Mesendoderm (in vitro differentiated cells): ENCODE measurements around the gene LRRC38. TPM values are rescaled to one million over a fixed set of nuclear protein-coding genes. Genes with fewer than 3 reads are reported as not detected.
A peak's percentile ranks its signal among the peaks of the same experiment; 100 is the strongest.
"Not testable (repeated sequence)": the region's sequence is repeated elsewhere in the genome, so short reads cannot be mapped to it uniquely, and the experiment has no call there.

Experiments used
- DNase-seq: peaks from one replicate; pipeline ENCODE4 v3.0.0; 2013
- H2AK5ac ChIP-seq: 2 replicates; pipeline ENCODE4 v1.6.1; 2013; ENCODE audit warnings: low read length, inconsistent platforms
- H2BK120ac ChIP-seq: 2 replicates; pipeline ENCODE4 v1.6.1; 2013; ENCODE audit warnings: low read depth, mild to moderate bottlenecking, low read length, moderate library complexity, mixed read lengths
- H2BK15ac ChIP-seq: replicated peaks from 2 replicates; pipeline ENCODE4 v1.6.1; 2013; ENCODE audit warnings: low read depth, mild to moderate bottlenecking, moderate library complexity
- H2BK5ac ChIP-seq: 2 replicates; pipeline ENCODE4 v1.6.1; 2013; ENCODE audit warnings: low read length, inconsistent platforms
- H3K18ac ChIP-seq: 2 replicates; pipeline ENCODE4 v1.6.1; 2013; ENCODE audit warnings: mild to moderate bottlenecking, low read length, mixed read lengths
- H3K23ac ChIP-seq: one replicate; pipeline ENCODE4 v1.6.1; 2013; ENCODE audit warnings: low read length
- H3K27ac ChIP-seq: 2 replicates; pipeline ENCODE4 v1.5.1; 2013; ENCODE audit warnings: low read depth, mild to moderate bottlenecking, inconsistent platforms, low read length, moderate library complexity
- H3K27me3 ChIP-seq: 2 replicates; pipeline ENCODE4 v1.6.1; 2013; ENCODE audit warnings: low read length, control low read depth, mild to moderate bottlenecking, inconsistent platforms; ENCODE audit not compliant: insufficient read depth, poor library complexity
- H3K36me3 ChIP-seq: 2 replicates; pipeline ENCODE4 v1.6.1; 2013; ENCODE audit warnings: low read length, inconsistent platforms; ENCODE audit not compliant: control insufficient read depth, insufficient read depth
- H3K4ac ChIP-seq: one replicate; pipeline ENCODE4 v1.6.1; 2013; ENCODE audit warnings: low read depth, mild to moderate bottlenecking, low read length, moderate library complexity
- H3K4me1 ChIP-seq: 2 replicates; pipeline ENCODE4 v1.6.1; 2013; ENCODE audit warnings: low read depth, low read length, inconsistent platforms; ENCODE audit not compliant: control insufficient read depth
- H3K4me2 ChIP-seq: 2 replicates; pipeline ENCODE4 v1.6.1; 2013; ENCODE audit warnings: low read length
- H3K4me3 ChIP-seq: 2 replicates; pipeline ENCODE4 v1.5.1; 2013; ENCODE audit warnings: mild to moderate bottlenecking, low read length
- H3K56ac ChIP-seq: one replicate; pipeline ENCODE4 v1.6.1; 2013; ENCODE audit warnings: low read length
- H3K79me1 ChIP-seq: 2 replicates; pipeline ENCODE4 v1.6.1; 2013; ENCODE audit warnings: low read length, inconsistent platforms
- H3K79me2 ChIP-seq: 2 replicates; pipeline ENCODE4 v1.6.1; 2013; ENCODE audit warnings: mild to moderate bottlenecking, low read length; ENCODE audit not compliant: control insufficient read depth, insufficient read depth
- H3K9ac ChIP-seq: 2 replicates; pipeline ENCODE4 v1.6.1; 2013; ENCODE audit warnings: low read length, inconsistent platforms
- H4K5ac ChIP-seq: one replicate; pipeline ENCODE4 v1.6.1; 2013; ENCODE audit warnings: low read length
- H4K8ac ChIP-seq: one replicate; pipeline ENCODE4 v1.6.1; 2013; ENCODE audit warnings: low read depth, mild to moderate bottlenecking, control low read depth, low read length, moderate library complexity
- WGBS: extraction: QIAGEN DNeasy Blood & Tissue Kit; methylation state at CpG from one replicate; pipeline ENCODE4 v1.1.7; 2013; ENCODE audit warnings: low lambda C conversion rate, missing lambda C conversion rate; ENCODE audit not compliant: insufficient coverage; ENCODE audit errors: extremely low coverage; 5-methylcytosine and 5-hydroxymethylcytosine counted together
- polyA plus RNA-seq, 2 experiments: library from polyadenylated mRNA; stranded (reverse); fragments of 200-250 nt; gene quantifications; one replicate each; pipeline ENCODE4 v1.2.3, GENCODE V29; 2013

LRRC38 gene, protein sequence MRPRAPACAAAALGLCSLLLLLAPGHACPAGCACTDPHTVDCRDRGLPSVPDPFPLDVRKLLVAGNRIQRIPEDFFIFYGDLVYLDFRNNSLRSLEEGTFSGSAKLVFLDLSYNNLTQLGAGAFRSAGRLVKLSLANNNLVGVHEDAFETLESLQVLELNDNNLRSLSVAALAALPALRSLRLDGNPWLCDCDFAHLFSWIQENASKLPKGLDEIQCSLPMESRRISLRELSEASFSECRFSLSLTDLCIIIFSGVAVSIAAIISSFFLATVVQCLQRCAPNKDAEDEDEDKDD
- polyA plus RNA-seq (2013, experiment 1 of 2) = 0.14 TPM
- polyA plus RNA-seq (2013, experiment 2 of 2) = 0.17 TPM

DNA sequence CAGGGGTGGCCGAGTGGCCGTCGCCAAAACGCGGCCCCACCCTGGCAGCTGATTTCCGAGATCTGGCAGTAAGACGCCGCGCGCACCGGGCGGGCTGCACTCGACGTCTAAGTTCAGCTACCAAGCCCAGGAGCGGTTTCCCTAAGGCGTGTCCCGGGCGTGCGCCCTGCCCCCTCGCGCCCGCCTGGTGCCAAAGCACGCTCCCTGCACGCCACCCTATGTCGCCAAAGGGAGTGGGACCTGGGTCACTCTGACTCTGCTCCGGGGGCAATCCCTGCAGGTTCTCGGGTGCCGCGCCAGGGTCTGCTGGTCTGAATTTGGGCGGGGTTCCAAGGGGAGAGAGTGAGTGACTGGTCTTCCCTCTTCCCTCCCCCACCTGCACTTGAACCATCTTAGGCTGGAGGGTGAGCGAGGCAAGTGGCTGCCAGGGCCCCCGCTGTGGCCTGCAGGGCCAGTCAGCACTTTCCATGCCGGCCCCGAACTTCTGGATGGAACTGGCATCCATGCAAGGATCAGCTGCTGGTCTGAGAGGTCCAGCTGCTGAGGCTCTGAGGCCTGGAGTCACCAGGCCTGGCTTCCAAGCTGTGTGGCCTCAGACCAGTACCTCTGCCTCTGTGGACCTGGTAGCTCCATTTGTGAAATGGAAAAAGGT lies at the start of gene LRRC38:
Gene LRRC38, minus strand, starts transcription at position 109 of the 652 bp plus-strand sequence. CDS start 410 bp downstream, outside the sequence.
- peak; percentile 56 for DNase-seq
- WGBS = no CpG with 5 or more reads among the region's 34 CpGs
- no peak within 1 kb of the TSS for H4K8ac ChIP-seq

DNA sequence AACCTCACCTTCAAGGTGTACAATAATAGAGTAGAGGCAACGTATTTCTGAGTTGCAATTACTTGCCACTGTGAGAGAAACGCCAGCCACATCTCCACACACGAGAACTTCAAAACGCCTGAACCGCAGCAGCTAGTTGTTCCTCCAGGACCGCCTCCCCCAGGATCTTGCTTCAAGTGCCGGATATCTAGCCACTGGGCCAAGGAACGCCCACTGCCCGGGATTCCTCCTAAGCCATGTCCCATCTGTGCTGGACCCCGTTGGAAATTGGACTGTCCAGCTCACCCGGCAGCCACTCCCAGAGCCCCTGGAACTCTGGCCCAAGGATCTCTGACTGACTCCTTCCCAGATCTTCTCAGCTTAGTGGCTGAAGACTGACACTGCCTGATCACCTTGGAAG lies 49.2 kb upstream of the LRRC38 start:
- not testable (repeated sequence) for H3K79me2 ChIP-seq, H3K9ac ChIP-seq, H4K5ac ChIP-seq, H3K79me1 ChIP-seq, H3K18ac ChIP-seq, H3K56ac ChIP-seq, H3K27me3 ChIP-seq, H2AK5ac ChIP-seq, H2BK5ac ChIP-seq, H4K8ac ChIP-seq, H3K4ac ChIP-seq, H3K4me1 ChIP-seq, H3K36me3 ChIP-seq, H3K23ac ChIP-seq, H2BK120ac ChIP-seq, H2BK15ac ChIP-seq, H3K27ac ChIP-seq, H3K4me3 ChIP-seq, DNase-seq, H3K4me2 ChIP-seq
- no CpG with 5 or more reads among the region's 11 CpGs for WGBS

More for the DNA sequence above, at the start of gene LRRC38:
- Histone ChIP-seq H3K18ac (no peak within 1 kb of the TSS), H3K4me1 (no peaks in the 10 kb centered on the region), H2BK15ac (no peak within 1 kb of the TSS), H3K9ac (peak within 1 kb of the TSS; percentile 28), H3K4me2 (peak within 1 kb of the TSS; percentile 78), H3K36me3 (no peaks in the 10 kb centered on the region), H4K5ac (no peak within 1 kb of the TSS), H3K27me3 (peaks cover 22% of the 10 kb centered on the region), H3K23ac (peak within 1 kb of the TSS; percentile 86), H3K56ac (peak within 1 kb of the TSS; percentile 54), H3K79me1 (no peaks in the 10 kb centered on the region), H3K4me3 (no peak within 1 kb of the TSS), H2BK5ac (no peak within 1 kb of the TSS), H3K4ac (no peak within 1 kb of the TSS), H3K27ac (no peak within 1 kb of the TSS), H2BK120ac (no peak within 1 kb of the TSS), H2AK5ac (no peak within 1 kb of the TSS), H3K79me2 (no peaks in the 10 kb centered on the region)

DNA sequence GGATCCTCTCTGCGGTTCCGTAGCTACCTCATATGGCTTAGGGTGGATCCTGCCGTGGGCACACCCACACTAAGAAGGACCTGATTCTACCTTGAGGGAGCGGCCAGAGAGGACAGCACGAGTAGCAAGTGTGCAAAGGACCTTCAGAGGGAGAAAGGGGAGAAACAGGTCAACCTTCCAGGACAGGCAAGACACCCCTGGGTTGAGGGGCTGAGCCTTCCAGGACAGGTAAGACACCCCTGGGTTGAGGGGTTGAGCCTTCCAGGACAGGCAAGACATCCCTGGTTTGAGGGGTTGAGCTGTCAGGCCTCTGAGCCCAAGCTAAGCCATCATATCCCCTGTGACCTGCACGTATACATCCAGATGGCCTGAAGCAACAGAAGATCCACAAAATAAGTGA lies 46.7 kb upstream of the LRRC38 start:
- Histone ChIP-seq H3K4me2 (no peak overlapping the region), H2BK15ac (no peak overlapping the region), H3K4ac (no peak overlapping the region), H3K4me1 (no peaks in the 10 kb centered on the region), H3K56ac (no peak overlapping the region), H3K23ac (no peak overlapping the region), H2BK5ac (no peak overlapping the region), H3K27me3 (no peaks in the 10 kb centered on the region), H3K18ac (no peak overlapping the region), H3K79me2 (no peaks in the 10 kb centered on the region), H3K9ac (no peak overlapping the region), H3K79me1 (no peaks in the 10 kb centered on the region), H2BK120ac (no peak overlapping the region), H3K27ac (no peak overlapping the region), H3K4me3 (no peak overlapping the region), H4K5ac (no peak overlapping the region), H4K8ac (no peak overlapping the region), H3K36me3 (no peaks in the 10 kb centered on the region), H2AK5ac (no peak overlapping the region)
- DNase-seq = no peak
- WGBS = no CpG with 5 or more reads among the region's 6 CpGs

DNA sequence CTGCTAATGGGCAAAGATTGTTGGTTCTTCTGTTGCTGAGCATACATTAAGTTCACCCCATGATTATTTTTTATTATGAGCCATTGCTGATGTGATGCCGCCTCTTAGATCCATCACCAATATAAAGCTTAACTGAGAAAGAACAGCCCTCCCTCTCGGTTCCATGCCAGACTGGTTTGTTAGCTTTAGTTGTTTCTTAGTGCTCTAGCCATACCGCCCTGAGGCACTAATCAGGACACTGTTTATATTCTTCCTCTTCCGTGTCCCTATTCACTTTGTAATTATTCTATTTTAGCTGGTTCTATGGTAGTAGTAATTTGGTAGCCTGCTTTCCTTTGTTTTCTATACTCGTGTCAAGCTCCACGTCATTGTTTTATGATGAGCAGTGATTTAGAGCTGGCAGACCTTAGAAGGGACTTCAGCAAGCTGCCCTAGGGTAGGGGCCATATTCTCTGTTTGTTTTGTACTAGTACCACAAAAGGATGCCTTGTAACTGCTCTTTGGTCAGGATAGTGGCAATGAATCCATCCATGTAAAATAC lies 42.5 kb upstream of the LRRC38 start:
- Histone ChIP-seq H3K27me3 (no peaks in the 10 kb centered on the region), H2AK5ac (no peak overlapping the region), H2BK120ac (no peak overlapping the region), H2BK15ac (no peak overlapping the region), H3K4me1 (no peaks in the 10 kb centered on the region), H4K5ac (no peak overlapping the region), H3K4ac (no peak overlapping the region), H3K56ac (no peak overlapping the region), H3K79me1 (no peaks in the 10 kb centered on the region), H3K27ac (no peak overlapping the region), H4K8ac (no peak overlapping the region), H3K79me2 (no peaks in the 10 kb centered on the region), H3K4me2 (no peak overlapping the region), H3K9ac (no peak overlapping the region), H2BK5ac (no peak overlapping the region), H3K4me3 (no peak overlapping the region), H3K36me3 (no peaks in the 10 kb centered on the region), H3K18ac (no peak overlapping the region), H3K23ac (no peak overlapping the region)
- DNase-seq = peak; percentile 25
- WGBS = no CpG with 5 or more reads among the region's 6 CpGs

DNA sequence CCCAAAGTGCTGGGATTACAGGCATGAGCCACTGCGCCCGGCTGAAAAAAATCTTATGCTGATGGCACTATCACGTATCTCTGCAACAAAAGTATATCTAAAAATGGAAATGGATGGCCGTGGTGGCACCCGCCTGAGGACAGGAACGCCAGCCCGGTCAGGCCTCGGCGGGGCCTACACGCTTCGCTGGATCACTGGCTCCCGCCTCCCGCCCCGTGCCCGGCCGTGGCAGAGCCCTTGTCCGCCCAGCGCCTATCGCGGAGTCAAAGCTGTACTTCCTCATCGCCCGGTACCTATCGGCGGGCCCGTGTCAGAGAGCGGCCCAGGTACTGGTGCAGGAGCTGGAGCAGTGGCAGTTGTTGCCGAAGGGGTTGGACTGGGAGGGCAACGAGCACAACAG lies 41.0 kb upstream of the LRRC38 start:
- Histone ChIP-seq H3K4me2 (no peak overlapping the region), H3K79me2 (no peaks in the 10 kb centered on the region), H4K8ac (no peak overlapping the region)

More for the DNA sequence above, 41.0 kb upstream of the LRRC38 start:
- Histone ChIP-seq H3K23ac (no peak overlapping the region), H3K56ac (no peak overlapping the region), H3K9ac (no peak overlapping the region), H3K4me3 (no peak overlapping the region), H2BK15ac (no peak overlapping the region), H2BK5ac (no peak overlapping the region), H3K79me1 (no peaks in the 10 kb centered on the region), H3K27ac (no peak overlapping the region), H3K36me3 (no peaks in the 10 kb centered on the region), H3K4me1 (no peaks in the 10 kb centered on the region), H4K5ac (no peak overlapping the region), H2AK5ac (no peak overlapping the region), H2BK120ac (no peak overlapping the region), H3K18ac (no peak overlapping the region), H3K27me3 (no peaks in the 10 kb centered on the region), H3K4ac (no peak overlapping the region)
- DNase-seq = no peak
- no CpG with 5 or more reads among the region's 28 CpGs for WGBS
